ENCODE data around the gene AQP2. TPM values are rescaled to one million over a fixed set of nuclear protein-coding genes. Genes with fewer than 3 reads are reported as not detected.

The AQP2 gene
- total and polyA plus RNA-seq, 2 experiments from 2014 or later, result 0.71 to 1.4 TPM

- no peak for DNase-seq (ENCODE audit: low spot score)
- Histone ChIP-seq H3K27me3 (no peaks in the 10 kb centered on the region), H3K4me2 (no peak overlapping the region), H3K9me2 (replicated peaks; ENCODE audit: insufficient read depth) (no peaks in the 10 kb centered on the region), H4K20me1 (ENCODE audit: insufficient read depth, poor library complexity, severe bottlenecking) (no peaks in the 10 kb centered on the region), H3K36me3 (replicated peaks; ENCODE audit: insufficient read depth, low read depth) (no peaks in the 10 kb centered on the region), H3K4me3 (no peak overlapping the region), H3K27ac (no peak overlapping the region), H3K9me3 (ENCODE audit: low read depth) (no peaks in the 10 kb centered on the region), H2AFZ (no peak overlapping the region), H3K79me2 (no peaks in the 10 kb centered on the region), H3K4me1 (ENCODE audit: insufficient read depth) (no peaks in the 10 kb centered on the region)
- TF ChIP-seq EZH2phosphoT487 (IDR thresholded peaks at IDR 0.05; ENCODE audit: low read depth, severe bottlenecking, unreplicated experiment) (no peak), CTCF (IDR thresholded peaks at IDR 0.05; ENCODE audit: poor library complexity) (no peak), EZH2 (IDR thresholded peaks at IDR 0.05; ENCODE audit: borderline replicate concordance) (no peak)
- WGBS (ENCODE audit: low lambda C conversion rate, missing lambda C conversion rate), result 75% methylated on average over 3 of the region's 3 CpGs
Observed at GRCh38 chr12:49930515-49931288, 19.8 kb upstream of the AQP2 start.

GRCh38 chr12:49932023-49932422 lies 18.5 kb upstream of the AQP2 start:
- Histone ChIP-seq H3K9me3 (ENCODE audit: low read depth) (no peaks in the 10 kb centered on the region), H4K20me1 (ENCODE audit: insufficient read depth, poor library complexity, severe bottlenecking) (no peaks in the 10 kb centered on the region), H3K4me1 (ENCODE audit: insufficient read depth) (no peaks in the 10 kb centered on the region), H3K4me3 (no peak overlapping the region), H3K9me2 (replicated peaks; ENCODE audit: insufficient read depth) (no peaks in the 10 kb centered on the region), H2AFZ (no peak overlapping the region), H3K4me2 (no peak overlapping the region), H3K36me3 (replicated peaks; ENCODE audit: insufficient read depth, low read depth) (no peaks in the 10 kb centered on the region), H3K79me2 (no peaks in the 10 kb centered on the region), H3K27me3 (no peaks in the 10 kb centered on the region), H3K27ac (no peak overlapping the region)
- 78% methylated on average over 7 of the region's 7 CpGs for WGBS (ENCODE audit: low lambda C conversion rate, missing lambda C conversion rate)
- no peak for DNase-seq (ENCODE audit: low spot score)
- TF ChIP-seq EZH2phosphoT487 (IDR thresholded peaks at IDR 0.05; ENCODE audit: low read depth, severe bottlenecking, unreplicated experiment) (no peak), EZH2 (IDR thresholded peaks at IDR 0.05; ENCODE audit: borderline replicate concordance) (no peak), CTCF (IDR thresholded peaks at IDR 0.05; ENCODE audit: poor library complexity) (no peak)

- Histone ChIP-seq H4K20me1 (ENCODE audit: insufficient read depth, poor library complexity, severe bottlenecking) (no peaks in the 10 kb centered on the region), H3K9me3 (ENCODE audit: low read depth) (no peaks in the 10 kb centered on the region), H3K79me2 (no peaks in the 10 kb centered on the region), H2AFZ (no peak overlapping the region), H3K27me3 (no peaks in the 10 kb centered on the region), H3K4me2 (no peak overlapping the region), H3K9me2 (replicated peaks; ENCODE audit: insufficient read depth) (no peaks in the 10 kb centered on the region), H3K27ac (no peak overlapping the region), H3K4me1 (ENCODE audit: insufficient read depth) (no peaks in the 10 kb centered on the region), H3K4me3 (no peak overlapping the region), H3K36me3 (replicated peaks; ENCODE audit: insufficient read depth, low read depth) (no peaks in the 10 kb centered on the region)
- no peak for DNase-seq (ENCODE audit: low spot score)
- TF ChIP-seq CTCF (IDR thresholded peaks at IDR 0.05; ENCODE audit: poor library complexity), result no peak
- TF ChIP-seq EZH2 (IDR thresholded peaks at IDR 0.05; ENCODE audit: borderline replicate concordance), result no peak
- TF ChIP-seq EZH2phosphoT487 (IDR thresholded peaks at IDR 0.05; ENCODE audit: low read depth, severe bottlenecking, unreplicated experiment), result no peak
- WGBS (ENCODE audit: low lambda C conversion rate, missing lambda C conversion rate), result 82% methylated on average over 8 of the region's 8 CpGs
Observed at GRCh38 chr12:49932533-49933130, 17.9 kb upstream of the AQP2 start.

Measured in hepatocyte (in vitro differentiated cells).